NCI-H1092 (cell line): ENCODE data around the gene TMEM91.
"Not testable (repeated sequence)": the region's sequence is repeated elsewhere in the genome, so short reads cannot be mapped to it uniquely, and the experiment has no call there.

Experiments
- DNase-seq: peaks from one replicate; lab custom pipeline; 2025; lab: John Stamatoyannopoulos, UW

TMEM91 gene

GRCh38 chr19:41353466-41354342, 22.6 kb upstream of the TMEM91 start, which contains the start of gene TGFB1:
TSS of gene TGFB1 (minus strand) at chr19:41353922. CDS start at chr19:41353044, 878 bp downstream.
- no peak for DNase-seq

DNA sequence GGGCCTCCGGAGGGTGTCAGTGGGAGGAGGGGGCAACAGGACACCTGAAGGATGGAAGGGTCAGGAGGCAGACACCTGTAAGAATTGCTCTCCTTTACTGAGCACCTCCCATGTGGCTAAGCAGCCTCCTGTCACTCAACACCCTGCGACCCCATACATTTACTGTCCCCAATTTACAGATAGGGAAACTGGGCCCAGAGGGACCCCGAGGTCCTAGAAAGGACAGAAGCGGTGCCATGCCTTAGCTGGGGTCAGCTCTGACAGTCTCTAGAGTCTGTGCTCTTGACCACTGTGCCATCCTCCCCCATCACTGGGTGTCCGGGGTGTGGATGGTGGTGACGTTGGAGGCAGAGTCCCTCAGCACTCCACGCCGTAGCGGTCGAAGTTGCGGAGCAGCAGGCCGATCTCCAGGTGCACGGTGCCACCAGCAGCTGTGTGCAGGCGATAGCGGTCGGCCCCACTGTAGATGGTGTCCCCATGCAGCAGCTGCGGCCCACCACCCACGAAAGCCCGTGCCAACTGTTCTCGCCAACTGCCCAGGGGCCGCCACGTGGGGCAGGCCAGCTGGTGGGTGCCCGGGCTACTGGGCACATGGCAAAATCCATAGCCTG, 21.9 kb upstream of the TMEM91 start:
- no peak for DNase-seq

GRCh38 chr19:41355035-41355434, 21.3 kb upstream of the TMEM91 start:
- DNase-seq: no peak

DNA sequence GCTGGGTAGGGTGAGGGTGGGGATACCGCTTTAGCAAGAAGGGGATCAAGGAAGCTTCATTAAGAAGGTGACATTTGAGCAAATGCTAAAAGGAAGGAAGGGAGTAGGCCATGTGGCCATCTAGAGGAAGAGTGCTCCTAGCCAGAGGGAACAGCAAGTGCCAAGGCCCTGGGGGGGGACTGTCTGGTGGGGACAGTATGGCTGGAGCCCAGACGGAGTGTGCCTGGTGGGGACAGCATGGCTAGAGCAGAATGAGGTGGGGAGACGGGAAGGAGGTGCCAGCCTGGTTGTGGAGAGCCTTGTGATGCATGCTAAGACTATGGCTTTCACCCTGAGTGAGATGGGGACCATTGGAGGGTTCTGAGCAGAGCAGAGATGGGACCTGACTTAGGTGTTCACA, 20.5 kb upstream of the TMEM91 start:
- no peak for DNase-seq

- no peak for DNase-seq
Measured at GRCh38 chr19:41356984-41357739, 19.2 kb upstream of the TMEM91 start.

GRCh38 chr19:41357746-41358145, 18.6 kb upstream of the TMEM91 start:
- DNase-seq: no peak

DNA sequence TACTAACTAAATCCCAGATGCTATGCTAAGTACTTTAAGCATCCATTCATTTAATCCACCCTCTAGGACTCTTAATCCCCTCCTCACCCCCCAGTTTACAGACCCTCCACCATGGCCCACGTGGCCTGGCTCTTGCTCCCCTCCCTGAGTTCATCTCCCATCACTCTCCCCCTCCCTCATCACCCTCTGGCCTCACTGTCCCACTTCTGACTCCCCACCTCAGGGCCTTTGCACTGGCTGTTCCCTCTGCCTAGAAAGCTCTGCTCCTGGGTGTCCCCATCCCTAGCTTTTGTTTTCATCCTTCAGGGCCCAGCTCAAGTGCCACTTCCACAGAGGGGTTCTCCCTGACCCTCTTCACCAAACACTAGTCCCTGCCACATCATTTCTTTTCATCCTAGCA, 16.6 kb upstream of the TMEM91 start:
- DNase-seq: no peak

DNA sequence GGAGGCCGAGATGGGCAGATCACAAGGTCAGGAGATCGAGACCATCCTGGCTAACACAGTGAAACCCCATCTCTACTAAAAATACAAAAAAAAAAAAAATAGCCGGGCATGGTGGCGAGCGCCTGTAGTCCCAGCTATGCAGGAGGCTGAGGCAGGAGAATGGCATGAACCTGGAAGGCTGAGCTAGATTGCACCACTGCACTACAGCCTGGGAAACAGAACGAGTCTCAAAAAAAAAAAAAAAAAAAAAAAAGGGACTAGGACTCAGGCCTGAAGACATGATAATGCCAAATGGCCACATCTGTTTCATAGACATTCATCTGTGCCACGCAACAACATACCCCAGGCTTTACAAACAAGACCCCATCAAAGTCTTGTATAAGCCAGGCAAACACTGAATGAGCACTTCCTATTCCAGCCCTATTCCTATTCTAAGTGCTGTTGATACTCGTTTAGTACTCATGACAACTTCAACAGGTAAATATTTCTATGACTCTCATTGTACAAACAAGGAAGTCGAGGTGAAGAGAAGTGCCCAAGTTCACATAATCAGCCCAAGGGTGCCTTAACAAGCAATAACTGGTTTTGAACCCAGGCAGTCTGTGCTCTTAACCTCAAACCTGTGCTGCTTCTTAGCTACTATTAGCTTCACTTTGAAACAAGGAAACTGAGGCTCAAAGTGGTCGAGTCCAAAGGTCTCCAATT, 14.0 kb upstream of the TMEM91 start:
- DNase-seq: no peak

DNA sequence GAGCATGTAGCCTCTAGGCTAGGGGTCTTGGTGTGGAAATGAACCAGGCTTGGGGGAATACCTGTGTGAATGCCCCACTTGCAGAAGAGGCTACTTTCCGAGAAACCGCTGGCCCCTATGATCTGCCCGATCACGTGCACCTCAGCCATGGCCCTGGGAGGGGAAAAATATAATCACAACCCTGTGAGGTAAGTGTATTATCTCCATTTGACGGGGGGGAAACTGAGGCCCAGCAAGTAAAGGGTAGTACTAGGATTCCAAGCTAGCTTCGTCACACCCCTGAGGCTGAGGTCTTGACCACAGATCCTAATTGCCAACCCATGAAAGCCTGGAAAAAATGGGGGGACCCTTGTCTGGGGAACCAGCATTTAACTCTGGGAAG, 13.0 kb upstream of the TMEM91 start:
- no peak for DNase-seq

DNA sequence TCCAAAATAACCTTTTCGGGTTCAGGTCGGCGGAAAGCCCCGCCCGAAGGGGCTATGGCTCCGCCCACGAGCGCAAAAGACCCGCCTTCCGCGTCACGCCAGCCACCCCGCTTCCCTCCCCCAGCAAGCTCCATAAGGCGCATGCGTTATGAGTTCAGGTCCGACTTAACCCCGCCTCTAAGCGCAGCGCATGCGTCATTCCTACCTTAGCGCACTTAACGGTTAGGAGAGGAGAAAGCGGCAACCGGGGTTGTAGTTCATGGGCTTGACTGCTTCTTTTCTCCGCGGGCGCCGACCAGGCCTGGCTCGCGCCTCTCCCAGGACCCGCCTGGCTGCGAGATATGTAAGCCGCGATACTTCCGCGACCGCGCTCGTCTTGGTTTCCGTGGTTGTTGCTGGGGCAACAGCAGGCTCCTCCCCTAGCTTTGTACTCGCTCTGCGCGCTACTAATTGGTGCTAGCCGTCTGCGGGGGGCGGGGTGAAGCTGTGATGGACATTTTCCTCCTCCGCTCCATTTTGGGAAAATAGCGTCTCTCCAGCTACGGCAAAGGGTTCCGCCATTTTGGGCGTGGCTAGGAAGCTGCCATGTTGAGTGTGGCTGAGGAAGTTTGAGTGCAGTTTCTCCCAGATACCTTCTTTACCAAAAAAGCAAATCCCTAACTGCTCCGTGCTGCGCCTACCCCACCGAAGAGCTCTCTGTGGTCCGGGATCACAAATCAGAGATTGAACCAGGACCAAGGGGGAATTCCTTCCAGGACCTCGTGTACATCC, 12.4 kb upstream of the TMEM91 start, which contains the start of gene B9D2:
TSS of gene B9D2 (minus strand) at position 397 of the 771 bp plus-strand sequence. CDS start 630 bp downstream, outside the sequence.
- DNase-seq: peak; percentile 95

DNA sequence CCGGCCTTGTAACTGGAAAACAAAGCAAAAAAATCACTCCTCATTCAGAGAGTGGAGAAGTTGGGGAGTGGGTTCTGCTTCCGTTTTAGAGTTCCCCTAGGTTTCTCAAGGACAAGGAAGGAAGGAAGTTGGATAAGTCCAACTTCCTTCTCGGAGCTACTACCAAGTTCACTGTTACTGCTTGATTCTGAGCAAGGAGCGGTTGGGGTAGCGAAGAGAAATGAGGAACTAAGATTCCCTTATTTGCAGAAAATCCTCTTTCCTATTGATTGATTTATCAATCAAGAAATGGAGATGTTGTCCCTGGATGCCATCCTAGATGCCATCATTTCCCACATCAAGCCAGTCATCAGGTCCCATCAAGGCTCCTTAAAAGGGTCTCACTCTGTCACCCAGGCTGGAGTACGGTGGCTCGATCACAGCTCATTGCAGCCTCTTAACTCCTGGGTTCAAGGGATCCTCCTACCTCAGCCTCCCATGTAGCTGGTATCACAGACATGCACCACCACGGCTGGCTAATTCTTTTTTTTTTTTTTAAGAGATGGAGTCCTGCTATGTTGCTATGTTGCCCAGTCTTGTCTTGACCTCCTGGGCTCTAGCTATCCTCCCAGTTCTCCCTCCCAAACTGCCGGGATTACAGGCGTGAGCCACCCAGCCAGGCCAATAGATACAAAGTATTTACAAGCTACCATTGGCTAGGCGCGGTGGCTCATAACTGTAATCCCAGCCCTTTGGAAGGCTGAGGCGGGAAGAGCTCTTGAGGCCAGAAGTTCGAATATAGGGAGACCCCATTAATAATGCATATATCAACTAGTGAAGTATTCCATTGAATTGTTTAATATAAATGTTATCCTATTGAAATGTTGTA, 11.6 kb upstream of the TMEM91 start:
- DNase-seq: no peak

- no peak for DNase-seq
Measured at GRCh38 chr19:41366089-41366488, 10.2 kb upstream of the TMEM91 start.

- DNase-seq: no peak
Measured at GRCh38 chr19:41367848-41368301, 8.5 kb upstream of the TMEM91 start.

- DNase-seq: no peak
Measured at GRCh38 chr19:41369769-41370168, 6.6 kb upstream of the TMEM91 start.

DNA sequence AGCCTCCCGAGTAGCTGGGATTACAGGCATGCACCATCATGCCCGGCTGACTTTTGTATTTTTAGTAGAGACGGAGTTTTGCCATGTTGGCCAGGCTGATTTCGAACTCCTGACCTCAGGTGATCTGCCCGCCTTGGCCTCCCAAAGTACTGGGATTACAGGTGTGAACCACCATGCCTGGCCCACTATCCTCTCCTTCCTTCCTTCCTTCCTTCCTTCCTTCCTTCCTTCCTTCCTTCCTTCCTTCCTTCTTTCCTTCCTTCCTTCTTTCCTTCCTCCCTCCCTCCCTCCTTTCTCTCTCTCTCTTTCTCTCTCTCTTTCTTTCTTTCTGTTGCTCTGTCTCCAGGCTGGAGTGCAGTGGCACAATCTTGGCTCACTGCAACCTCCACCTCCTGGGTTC, 5.2 kb upstream of the TMEM91 start:
- not testable (repeated sequence) for DNase-seq

DNA sequence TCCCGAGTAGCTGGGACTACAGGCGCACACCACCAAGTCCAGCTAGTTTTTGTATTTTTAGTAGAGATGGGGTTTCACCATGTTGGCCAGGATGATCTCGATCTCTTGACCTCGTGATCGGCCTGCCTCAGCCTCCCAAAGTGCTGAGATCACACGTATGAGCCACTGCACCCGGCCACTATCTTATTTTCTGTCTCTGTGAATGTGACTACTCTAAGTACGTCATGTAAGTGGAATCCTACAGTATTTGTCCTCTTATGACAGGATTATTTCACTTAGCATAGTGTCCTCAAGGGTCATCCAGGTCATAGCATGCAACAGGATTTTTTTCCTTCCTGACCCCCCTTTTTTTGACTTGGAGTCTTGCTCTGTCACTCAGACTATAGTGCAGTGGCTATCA, 4.8 kb upstream of the TMEM91 start:
- DNase-seq: no peak

DNA sequence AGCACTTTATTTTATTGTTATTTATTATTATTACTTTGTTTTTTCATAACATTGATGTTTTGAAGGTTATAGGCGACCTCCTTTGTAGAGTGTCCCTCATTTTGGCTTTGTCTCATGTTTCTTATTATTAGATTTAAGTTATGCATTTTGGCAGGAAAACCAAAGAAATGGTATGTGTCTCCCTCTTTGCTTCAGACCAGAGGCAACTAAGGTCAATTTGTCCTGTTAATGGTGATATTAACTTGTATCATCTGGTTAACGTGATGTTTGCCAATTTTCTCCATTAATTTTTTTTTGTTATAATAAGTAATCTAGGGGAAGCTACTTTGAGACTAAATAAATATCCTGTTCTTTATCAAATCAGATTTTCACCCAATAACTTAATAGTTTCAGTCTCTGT, 3.8 kb upstream of the TMEM91 start:
- no peak for DNase-seq

- DNase-seq: peak; percentile 83
Measured at GRCh38 chr19:41373993-41374392, 2.3 kb upstream of the TMEM91 start.

- DNase-seq: no peak
Measured at GRCh38 chr19:41376998-41377365, 649 bp downstream of the TMEM91 start.
